Stimulated activated CD8-positive, alpha-beta memory T cell treated with anti-CD3 and anti-CD28 coated beads, Interleukin-15, amount 100 ng/mL, for 4 hours (primary cell): ENCODE results near the gene TPTE2.
"Not testable (repeated sequence)": the region's sequence is repeated elsewhere in the genome, so short reads cannot be mapped to it uniquely, and the experiment has no call there.

ENCODE experiments used
- DNase-seq, 2 donors: peaks; one replicate each; pipeline ENCODE4 v3.0.0-alpha.2; 2020; ENCODE audit warnings: low read depth in 2 of 2

The TPTE2 gene

GRCh38 chr13:19567820-19568534 lies 6.6 kb upstream of the TPTE2 start:
- DNase-seq: no peak

DNA sequence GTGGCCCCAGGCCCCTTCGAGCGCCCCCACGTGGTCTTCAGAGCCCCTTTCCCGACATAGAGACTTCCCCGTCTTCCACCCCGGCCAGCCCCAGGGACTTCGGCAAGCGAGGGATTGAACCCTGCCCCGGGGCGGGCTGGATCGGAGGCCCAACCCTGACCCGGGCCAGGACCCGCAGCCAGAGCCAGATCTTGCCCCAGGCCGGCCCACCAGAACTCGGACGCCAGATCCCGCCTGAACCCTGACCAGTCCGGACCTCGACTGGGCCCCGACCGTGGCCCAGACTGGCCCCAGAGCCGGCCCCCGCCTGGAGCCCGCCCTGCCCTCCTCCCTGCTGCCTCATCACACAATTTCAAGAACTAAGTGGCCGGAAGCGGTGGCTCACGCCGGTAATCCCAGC lies 253 bp upstream of the TPTE2 start:
- no peak for DNase-seq

- DNase-seq: not testable (repeated sequence)
Measured at GRCh38 chr13:19560672-19561071, 660 bp downstream of the TPTE2 start.

- DNase-seq: not testable (repeated sequence)
Measured at GRCh38 chr13:19559739-19560138, 1.6 kb downstream of the TPTE2 start.

- DNase-seq: not testable (repeated sequence)
Measured at GRCh38 chr13:19557287-19557686, 4.0 kb downstream of the TPTE2 start.

GRCh38 chr13:19549245-19549644 lies 12.1 kb downstream of the TPTE2 start:
- DNase-seq: not testable (repeated sequence)

GRCh38 chr13:19525634-19526033 lies 35.7 kb downstream of the TPTE2 start:
- not testable (repeated sequence) for DNase-seq

GRCh38 chr13:19519049-19519448 lies 42.3 kb downstream of the TPTE2 start:
- DNase-seq: no peak

DNA sequence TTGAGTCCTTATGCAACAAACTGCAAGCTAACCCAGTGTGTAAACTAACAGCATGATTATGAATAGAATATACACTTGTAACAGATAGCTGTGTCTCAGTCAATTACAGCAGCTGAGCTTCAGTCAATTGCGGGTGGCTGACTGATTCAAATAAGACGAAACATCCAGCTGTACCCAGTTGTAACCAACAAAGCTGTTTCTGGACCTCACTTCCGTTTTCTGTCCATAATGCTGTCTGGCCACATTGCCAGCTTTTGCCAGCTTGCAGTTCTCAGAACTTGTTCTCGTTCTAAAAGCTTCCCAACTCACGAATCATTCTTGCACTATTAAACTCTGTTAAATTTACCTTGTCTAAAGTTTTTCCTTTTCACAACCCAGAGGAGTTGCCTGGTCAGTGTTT lies 53.7 kb downstream of the TPTE2 start:
- not testable (repeated sequence) for DNase-seq

DNA sequence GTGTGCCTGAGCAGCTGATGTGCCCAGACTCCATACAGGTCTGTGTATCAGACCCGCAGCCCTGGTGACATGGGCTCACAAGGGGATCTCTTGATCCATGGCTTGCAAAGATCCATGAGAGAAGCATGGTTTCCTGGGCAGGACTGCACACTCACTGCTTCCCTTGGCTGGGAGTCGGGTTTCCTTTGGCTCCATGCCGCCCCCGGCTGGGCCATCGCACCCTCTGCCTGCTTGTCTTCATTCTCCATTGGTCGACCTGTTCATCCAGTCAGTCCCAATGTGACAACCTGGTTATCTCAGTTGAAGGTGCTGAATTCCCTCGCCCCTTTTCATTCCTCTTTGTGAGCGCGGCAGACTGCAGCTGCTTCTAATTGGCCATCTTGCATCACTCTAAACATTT lies 101.2 kb downstream of the TPTE2 start:
- DNase-seq: not testable (repeated sequence)

- DNase-seq: not testable (repeated sequence)
Measured at GRCh38 chr13:19439056-19439686, 122.2 kb downstream of the TPTE2 start.

DNA sequence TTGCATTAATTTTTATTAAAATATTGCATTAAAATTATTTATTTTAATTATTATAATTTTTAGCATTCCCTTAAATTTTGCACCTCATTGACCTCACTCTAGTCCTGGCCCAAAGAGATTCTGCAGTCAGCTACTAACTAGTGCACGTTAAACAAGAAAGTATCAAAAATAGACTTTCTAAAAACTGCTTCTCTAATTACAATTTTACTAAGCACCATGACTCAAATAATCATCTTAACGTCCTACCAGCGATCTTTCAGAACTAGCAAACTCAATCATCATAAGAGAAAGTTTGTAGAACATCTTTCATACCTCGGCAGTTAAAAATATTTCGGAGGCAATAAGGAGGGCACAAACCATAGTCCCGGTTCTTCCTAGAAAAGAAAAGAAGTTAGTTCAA lies 123.6 kb downstream of the TPTE2 start:
- DNase-seq: not testable (repeated sequence)

DNA sequence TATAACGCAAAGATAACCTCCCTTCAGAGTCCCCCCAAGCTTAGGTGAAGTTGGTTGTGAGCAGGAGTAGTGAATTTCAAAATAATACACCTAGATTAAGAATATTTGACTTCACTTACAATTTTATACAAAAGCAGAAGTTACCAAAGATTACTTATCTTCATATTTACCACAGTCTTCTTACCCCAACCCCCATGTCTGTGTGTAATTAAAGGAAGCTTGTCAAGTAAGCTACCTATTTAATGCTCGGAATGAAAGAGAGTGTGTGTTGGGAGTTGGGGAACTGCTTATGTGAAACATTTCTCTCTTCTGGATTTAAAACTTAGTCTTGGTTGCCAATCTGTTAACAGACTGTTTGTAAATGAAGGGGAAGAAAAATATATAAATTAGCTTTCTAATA lies 139.1 kb downstream of the TPTE2 start:
- not testable (repeated sequence) for DNase-seq

DNA sequence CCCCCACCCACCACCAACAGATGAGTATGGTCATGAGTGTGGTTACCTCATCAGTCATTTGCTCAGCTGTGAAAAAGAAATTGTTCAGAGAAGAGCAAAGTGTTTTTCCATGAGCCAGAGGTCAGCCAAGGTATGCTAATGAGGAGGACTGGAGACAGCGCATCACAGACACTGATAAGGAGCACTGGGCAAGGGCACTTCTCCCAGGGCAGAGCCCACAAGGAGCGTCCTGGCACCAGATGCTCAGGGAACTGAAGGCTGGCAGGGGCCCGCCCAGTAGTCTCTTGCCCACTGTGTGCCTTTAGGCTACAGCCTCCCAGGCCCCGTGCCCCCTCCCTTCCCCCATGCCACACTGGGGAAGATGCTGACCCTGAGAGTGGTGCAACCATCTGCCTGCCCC lies 148.8 kb downstream of the TPTE2 start:
- not testable (repeated sequence) for DNase-seq

DNA sequence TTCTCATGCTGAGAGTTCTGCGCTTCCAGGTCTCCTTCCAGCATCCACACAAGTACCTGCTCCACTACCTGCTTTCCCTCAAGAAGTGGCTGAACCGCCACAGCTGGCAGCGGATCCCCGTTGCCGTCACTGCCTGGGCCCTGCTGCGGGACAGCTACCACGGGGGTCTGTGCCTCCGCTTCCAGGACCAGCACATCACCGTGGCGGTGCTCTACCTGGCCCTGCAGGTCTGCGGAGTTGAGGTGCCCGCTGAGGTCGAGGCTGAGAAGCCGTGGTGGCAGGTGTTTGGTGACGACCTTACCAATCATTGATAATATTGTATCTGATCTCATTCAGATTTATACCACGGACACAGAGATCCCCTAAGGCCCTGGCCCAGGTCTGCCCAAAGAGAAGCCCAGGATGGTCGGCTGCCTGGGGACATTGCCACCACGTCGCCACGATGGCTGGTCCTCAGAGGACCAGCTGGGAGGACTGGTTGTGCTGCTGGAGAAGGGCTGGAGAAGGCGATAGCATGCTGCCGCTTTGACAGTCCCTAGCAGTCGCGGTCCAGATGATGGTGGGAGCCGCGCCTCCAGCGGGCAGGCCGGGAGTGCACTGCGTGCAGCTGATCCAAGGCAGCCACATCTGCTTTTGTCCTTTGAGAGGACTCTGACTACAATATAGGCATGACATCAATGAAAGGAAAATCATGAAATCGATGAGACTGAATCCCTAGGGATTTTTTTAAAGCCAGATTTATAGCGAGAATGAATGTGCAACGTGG lies 178.4 kb downstream of the TPTE2 start:
- not testable (repeated sequence) for DNase-seq

DNA sequence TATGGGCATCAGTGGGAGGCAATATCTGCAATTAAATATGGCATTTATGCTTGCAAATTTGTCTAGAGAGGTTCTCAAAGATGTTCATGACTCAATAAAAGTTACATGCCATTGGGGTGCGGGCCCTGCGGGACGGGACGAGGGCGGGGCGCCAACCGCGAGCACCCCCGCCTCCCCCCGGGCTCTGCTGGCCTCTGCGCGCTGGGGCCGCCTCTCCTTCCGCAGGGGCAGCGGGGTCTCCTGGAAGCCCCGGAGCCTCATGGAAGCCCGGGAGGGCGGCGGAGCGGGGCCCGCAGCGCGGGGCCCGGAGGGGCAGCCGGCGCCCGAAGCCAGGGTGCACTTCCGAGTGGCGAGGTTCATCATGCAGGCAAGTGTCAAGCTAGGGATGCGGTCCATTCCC lies 179.2 kb downstream of the TPTE2 start:
- DNase-seq: no peak
